Panc1 (cell line): ENCODE data around the gene ABCG5. TPM values are rescaled to one million over a fixed set of nuclear protein-coding genes. Genes with fewer than 3 reads are reported as not detected.

ENCODE experiments used
- ATAC-seq: fragments of 200-7000 bp; cut with Tn5 transposase; 2 replicates; pipeline ENCODE4 v1.9.1; 2020; ENCODE audit warnings: mild to moderate bottlenecking, moderate library complexity
- BruUV-seq: library from RNA; stranded (reverse); fragments of 400-500 nt; replicated peaks from 2 replicates; lab custom pipeline; 2021; lab: Mats Ljungman, UMichigan
- CTCF ChIA-PET: fragments of 300-600 bp; sonication (Branson Sonifier 250); formaldehyde crosslinking; loops from one replicate; lab custom pipeline; 2022; ENCODE audit warnings: antibody characterized with exemption; lab: Charles Lee
- POLR2A ChIA-PET: fragments of 300-600 bp; sonication (Branson Sonifier 250); formaldehyde crosslinking; loops from one replicate; lab custom pipeline; 2022; ENCODE audit warnings: antibody characterized with exemption; lab: Charles Lee
- DNase-seq: peaks from one replicate; pipeline ENCODE4 v3.0.0-alpha.2; 2010; ENCODE audit warnings: low read depth, low spot score
- H3K27ac ChIP-seq: 2 replicates; pipeline ENCODE4 v1.5.1; 2011; ENCODE audit warnings: mild to moderate bottlenecking, low read length, inconsistent platforms
- H3K27me3 ChIP-seq: fragments of 200-500 bp; sonication (Bioruptor generic); 2 replicates; pipeline ENCODE4 v1.6.0; 2014; ENCODE audit warnings: low read length, inconsistent platforms; ENCODE audit not compliant: control insufficient read depth, insufficient read depth
- H3K36me3 ChIP-seq: fragments of 200-500 bp; sonication (Bioruptor generic); 2 replicates; pipeline ENCODE4 v1.5.1; 2014; ENCODE audit warnings: inconsistent platforms, mild to moderate bottlenecking, low read length, moderate library complexity; ENCODE audit not compliant: control insufficient read depth, insufficient read depth
- H3K4me1 ChIP-seq: 2 replicates; pipeline ENCODE4 v1.5.1; 2011; ENCODE audit warnings: inconsistent platforms, mild to moderate bottlenecking, low read length, moderate library complexity; ENCODE audit not compliant: control insufficient read depth, insufficient read depth
- H3K4me3 ChIP-seq, 2 experiments: 2 replicates each; pipeline ENCODE4 v1.5.1; 2011 to 2012; ENCODE audit warnings: low read depth in 2 of 2, low read length in 2 of 2, mild to moderate bottlenecking in 2 of 2, inconsistent platforms in 1 of 2, moderate library complexity in 1 of 2
- H3K9me3 ChIP-seq: fragments of 200-500 bp; sonication (Bioruptor generic); 2 replicates; pipeline ENCODE4 v1.5.1; 2014; ENCODE audit warnings: low read depth, mild to moderate bottlenecking, inconsistent platforms, low read length, moderate library complexity; ENCODE audit not compliant: control insufficient read depth, insufficient read depth
- CTCF ChIP-seq: fragments of 450-650 bp; IDR thresholded peaks from 2 replicates; pipeline ENCODE4 v1.5.1; 2017; ENCODE audit warnings: mild to moderate bottlenecking
- POLR2AphosphoS5 ChIP-seq: IDR thresholded peaks from 2 replicates; pipeline ENCODE4 v1.6.1; 2012; ENCODE audit warnings: mild to moderate bottlenecking, low read depth, low read length, moderate library complexity
- REST ChIP-seq, 2 experiments: IDR thresholded peaks; 2 replicates each; pipeline ENCODE4 v1.6.1; 2011 to 2012; ENCODE audit warnings: low read depth in 2 of 2, control low read depth in 1 of 2, low read length in 1 of 2, mild to moderate bottlenecking in 1 of 2, moderate library complexity in 1 of 2; ENCODE audit not compliant: insufficient read depth in 1 of 2
- SIN3A ChIP-seq: IDR thresholded peaks from 2 replicates; pipeline ENCODE4 v1.6.1; 2012; ENCODE audit warnings: low read depth, mild to moderate bottlenecking, low read length, moderate library complexity, borderline replicate concordance; ENCODE audit not compliant: insufficient read depth
- TCF7L2 ChIP-seq: IDR thresholded peaks from 2 replicates; pipeline ENCODE4 v1.6.1; 2011; ENCODE audit warnings: mild to moderate bottlenecking, low read depth, low read length, inconsistent platforms
- in situ Hi-C: cut with HindIII; loops from 2 replicates; pipeline ENCODE4 v1.10.0; 2016; ENCODE audit warnings: low sequenced_read_pairs, low pct_unique_long_range_greater_than_20kb
- intact Hi-C: fragments of 100-400 bp; cut with micrococcal nuclease; formaldehyde crosslinking; loops from one replicate; pipeline ENCODE4 v1.10.0; 2022; ENCODE audit not compliant: unreplicated experiment
- total RNA-seq: library from RNA; stranded (reverse); gene quantifications from one replicate; pipeline ENCODE4 v1.2.1, GENCODE V29; 2021; ENCODE audit not compliant: unreplicated experiment

ABCG5 gene
- total RNA-seq, 1 experiment from 2014 or later = 0.05 TPM

- no peak for ATAC-seq
- ChIA-PET POLR2A (no interaction called here), CTCF (no interaction called here)
- no peak for TF ChIP-seq SIN3A
- no peak for TF ChIP-seq REST (IDR thresholded peaks at IDR 0.05; ENCODE audit: insufficient read depth in 1 of 2, low read depth in 2 of 2, low read length in 1 of 2)
- Histone ChIP-seq H3K27ac (no peak overlapping the region), H3K4me1 (no peaks in the 10 kb centered on the region), H3K4me3 (no peak overlapping the region), H3K27me3 (no peaks in the 10 kb centered on the region), H3K36me3 (no peaks in the 10 kb centered on the region), H3K9me3 (no peaks in the 10 kb centered on the region)
- no peak for DNase-seq
- no TSS peak for BruUV-seq
- in situ Hi-C loops = no loop called here
- intact Hi-C loops = no loop called here
Measured at GRCh38 chr2:43791035-43791765, 47.4 kb downstream of the ABCG5 start.

- TF ChIP-seq SIN3A = no peak
- no peak for TF ChIP-seq CTCF
- no peak for TF ChIP-seq REST (IDR thresholded peaks at IDR 0.05; ENCODE audit: insufficient read depth in 1 of 2, low read depth in 2 of 2, low read length in 1 of 2)
- no peak for TF ChIP-seq TCF7L2
- TF ChIP-seq POLR2AphosphoS5 = no peak
- in situ Hi-C loops = no loop called here
Measured at GRCh38 chr2:43790147-43790546, 48.5 kb downstream of the ABCG5 start.

More at GRCh38 chr2:43790147-43790546, 48.5 kb downstream of the ABCG5 start:
- DNase-seq = no peak
- ChIA-PET CTCF (interaction anchor here (0.5 kb wide), 1 partner anchor 710 kb away, joined by 3 read pairs; no protein-coding TSS in a partner anchor), POLR2A (interaction anchor here (0.7 kb wide), 1 partner anchor 54 kb away, joined by 3 read pairs; no protein-coding TSS in a partner anchor)
- H3K36me3 ChIP-seq = no peaks in the 10 kb centered on the region
- no peak for ATAC-seq
- no peaks in the 10 kb centered on the region for H3K9me3 ChIP-seq
- no peaks in the 10 kb centered on the region for H3K27me3 ChIP-seq
- no TSS peak for BruUV-seq
- intact Hi-C loops = no loop called here
- no peak overlapping the region for H3K27ac ChIP-seq
- no peaks in the 10 kb centered on the region for H3K4me1 ChIP-seq
- H3K4me3 ChIP-seq = no peak overlapping the region
